Esophagus (tissue), 2 donors: Measurements from ENCODE around the gene HPSE2. TPM values are rescaled to one million over a fixed set of nuclear protein-coding genes. Genes with fewer than 3 reads are reported as not detected.
"Not testable (repeated sequence)": the region's sequence is repeated elsewhere in the genome, so short reads cannot be mapped to it uniquely, and the experiment has no call there.

Source experiments
- H3K27ac ChIP-seq, 2 donors: one replicate each; pipeline ENCODE4 v1.5.1; 2013; ENCODE audit warnings: low read depth in 2 of 2, mild to moderate bottlenecking in 2 of 2, inconsistent platforms in 1 of 2, low read length in 1 of 2, moderate library complexity in 1 of 2
- H3K27me3 ChIP-seq, 2 donors: one replicate each; pipeline ENCODE4 v1.6.1; 2013; ENCODE audit warnings: low read length in 2 of 2, control low read depth in 1 of 2, mild to moderate bottlenecking in 1 of 2; ENCODE audit not compliant: insufficient read depth in 2 of 2, control insufficient read depth in 1 of 2
- H3K36me3 ChIP-seq, 2 donors: one replicate each; pipeline ENCODE4 v1.6.1; 2013; ENCODE audit warnings: low read length in 1 of 2; ENCODE audit not compliant: control insufficient read depth in 2 of 2, insufficient read depth in 2 of 2
- H3K4me1 ChIP-seq, 2 donors: one replicate each; pipeline ENCODE4 v1.6.1; 2013; ENCODE audit warnings: low read length in 1 of 2; ENCODE audit not compliant: control insufficient read depth in 2 of 2, insufficient read depth in 2 of 2
- H3K4me3 ChIP-seq, 2 donors: one replicate each; pipeline ENCODE4 v1.5.1; 2013; ENCODE audit warnings: low read length in 2 of 2, mild to moderate bottlenecking in 2 of 2, low read depth in 1 of 2, moderate library complexity in 1 of 2
- H3K9me3 ChIP-seq, 2 donors: one replicate each; pipeline ENCODE4 v1.6.1; 2013; ENCODE audit warnings: mild to moderate bottlenecking in 2 of 2, low read depth in 1 of 2, low read length in 1 of 2, moderate library complexity in 1 of 2; ENCODE audit not compliant: control insufficient read depth in 2 of 2, insufficient read depth in 1 of 2
- WGBS, 2 donors: extraction: QIAGEN DNeasy Blood & Tissue Kit; methylation state at CpG; one replicate each; pipeline ENCODE4 v1.1.7; 2013; 5-methylcytosine and 5-hydroxymethylcytosine counted together
- polyA plus RNA-seq, 2 donors: library from polyadenylated mRNA; stranded (reverse); fragments of 200-250 nt; gene quantifications; one replicate each; pipeline ENCODE4 v1.2.3, GENCODE V29; 2013
- donor health status: healthy with polysubstance abuse.
- donor health status: Bipolar disorder and iron deficiency.

Gene HPSE2
- polyA plus RNA-seq, 2 donors: 2.1 to 3.5 TPM

DNA sequence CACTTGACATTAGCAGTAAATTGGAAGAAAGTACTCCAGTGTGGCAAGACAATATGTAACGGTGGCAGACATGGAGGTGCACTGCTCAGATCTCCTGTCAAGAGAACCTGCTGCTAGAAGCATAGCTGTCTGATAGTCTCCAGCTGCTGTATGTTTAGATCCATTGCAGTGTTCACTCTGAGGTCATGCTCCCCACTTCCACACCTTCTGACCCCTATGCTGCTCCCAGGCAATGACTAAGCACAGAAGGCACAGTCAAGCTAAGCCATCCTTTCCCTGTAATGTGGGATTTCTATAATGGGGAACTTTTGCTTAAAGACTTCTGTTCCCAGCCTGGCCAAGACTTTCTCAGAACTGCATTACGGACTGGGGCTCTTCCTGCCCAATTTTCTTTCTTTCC is 315.8 kb downstream of the HPSE2 start:
- Histone ChIP-seq H3K9me3 (no peaks in the 10 kb centered on the region), H3K36me3 (no peaks in the 10 kb centered on the region)

DNA sequence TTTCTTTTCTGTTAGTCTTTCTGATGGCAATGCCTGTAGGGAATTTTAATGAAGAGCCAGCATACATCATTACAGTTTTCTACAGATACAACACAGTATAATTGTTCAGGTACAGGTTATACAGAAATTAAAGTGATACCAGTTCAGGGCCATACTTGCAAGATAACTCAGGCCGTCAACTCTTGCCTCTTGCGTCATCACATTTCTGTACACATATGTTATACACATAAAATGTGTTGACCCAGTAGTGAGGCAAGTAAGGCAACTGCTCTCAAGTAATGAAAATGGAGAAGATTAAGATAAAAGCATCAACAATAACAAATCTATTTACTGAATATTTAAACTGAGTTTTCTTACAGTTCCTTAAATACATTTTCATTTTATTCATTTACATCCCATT is 317.8 kb downstream of the HPSE2 start:
- Histone ChIP-seq H3K27me3 (no peaks in the 10 kb centered on the region), H3K4me1 (no peaks in the 10 kb centered on the region), H3K27ac (no peak overlapping the region), H3K9me3 (no peaks in the 10 kb centered on the region), H3K36me3 (no peaks in the 10 kb centered on the region), H3K4me3 (no peak overlapping the region)
- 87 to 99% methylated on average over 2 of the region's 2 CpGs for WGBS, 2 donors

More for the DNA sequence above, 315.8 kb downstream of the HPSE2 start:
- Histone ChIP-seq H3K27ac (no peak overlapping the region), H3K4me1 (no peaks in the 10 kb centered on the region), H3K4me3 (no peak overlapping the region), H3K27me3 (no peaks in the 10 kb centered on the region)
- WGBS, 2 donors: 49 to 64% methylated on average over 2 of the region's 2 CpGs

DNA sequence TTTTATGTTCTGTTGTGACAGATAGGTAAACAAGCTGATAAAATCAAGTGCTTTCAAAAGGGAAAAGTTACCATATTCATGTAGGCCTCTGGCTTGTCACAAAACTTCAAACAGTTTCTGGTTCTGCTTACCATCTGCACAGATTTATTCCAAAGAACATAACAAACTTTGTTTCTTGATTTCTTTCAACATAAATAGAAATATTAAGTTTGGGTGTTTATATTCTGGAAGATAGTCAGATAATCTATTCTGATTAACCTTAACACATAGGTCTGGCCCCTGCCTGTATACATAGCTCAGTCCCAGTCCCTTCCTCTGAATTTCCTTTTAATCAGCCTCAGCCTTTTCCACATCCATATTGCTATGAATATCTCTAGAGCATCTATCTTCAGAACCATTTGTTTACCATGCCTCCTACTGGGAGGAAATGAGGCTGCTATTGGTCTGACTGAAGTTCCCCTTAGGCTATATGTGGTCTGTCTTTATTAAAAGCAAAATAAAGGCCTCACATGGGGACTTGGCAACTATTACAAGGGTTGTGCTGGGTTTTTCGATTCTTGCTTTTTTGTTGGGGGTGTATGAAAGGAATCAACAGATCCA is 319.0 kb downstream of the HPSE2 start:
- H3K27ac ChIP-seq: no peak overlapping the region
- no peaks in the 10 kb centered on the region for H3K4me1 ChIP-seq
- H3K36me3 ChIP-seq: no peaks in the 10 kb centered on the region
- no peaks in the 10 kb centered on the region for H3K27me3 ChIP-seq
- H3K9me3 ChIP-seq: no peaks in the 10 kb centered on the region
- H3K4me3 ChIP-seq: no peak overlapping the region
- WGBS, 2 donors: 41 to 45% methylated on average over 1 of the region's 1 CpG

DNA sequence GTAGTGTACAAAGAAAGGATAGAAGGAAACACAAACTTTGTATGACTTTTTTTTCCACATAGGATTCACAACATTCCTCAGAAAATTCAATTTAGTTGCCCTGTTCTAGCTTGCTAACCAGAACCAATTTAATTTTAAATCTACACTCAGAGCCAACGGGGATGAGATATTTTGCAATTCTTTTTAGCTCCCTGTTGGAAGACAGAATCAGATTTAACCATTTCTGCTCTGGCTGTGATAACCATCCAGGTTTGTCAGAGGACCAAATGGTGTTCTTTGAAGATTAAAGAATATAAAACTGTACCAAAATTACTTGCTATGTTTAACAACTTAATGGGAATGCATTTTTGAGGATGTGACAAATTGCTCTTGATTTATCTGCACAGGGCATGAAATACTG is 319.7 kb downstream of the HPSE2 start:
- Histone ChIP-seq H3K27me3 (no peaks in the 10 kb centered on the region), H3K27ac (no peak overlapping the region), H3K4me1 (no peaks in the 10 kb centered on the region), H3K36me3 (no peaks in the 10 kb centered on the region), H3K4me3 (no peak overlapping the region), H3K9me3 (no peaks in the 10 kb centered on the region)
- WGBS, 2 donors: 15 to 19% methylated on average over 1 of the region's 1 CpG

DNA sequence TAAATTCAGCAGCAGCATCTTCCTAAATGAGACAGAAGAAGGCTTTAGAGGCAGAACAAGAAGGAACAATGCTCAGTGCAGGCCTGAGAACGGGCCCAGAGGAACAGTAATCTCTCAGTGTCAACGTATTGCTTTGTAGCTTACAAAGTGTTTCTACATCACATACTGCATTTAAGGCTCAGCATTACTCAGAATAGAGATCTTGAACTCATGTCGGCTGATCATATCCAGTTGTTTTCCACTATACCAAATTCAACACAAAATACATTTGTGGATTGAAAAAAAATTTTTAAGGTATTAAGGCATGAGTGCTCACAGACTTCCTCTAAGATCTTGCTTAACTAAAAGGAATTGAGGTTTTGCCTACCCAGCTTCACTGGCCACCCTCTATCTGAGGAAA is 325.1 kb downstream of the HPSE2 start:
- H3K27me3 ChIP-seq: no peaks in the 10 kb centered on the region
- H3K4me3 ChIP-seq: no peak overlapping the region
- no peaks in the 10 kb centered on the region for H3K36me3 ChIP-seq
- H3K9me3 ChIP-seq: no peaks in the 10 kb centered on the region
- H3K27ac ChIP-seq: no peak overlapping the region
- H3K4me1 ChIP-seq: no peaks in the 10 kb centered on the region
- 56 to 69% methylated on average over 3 of the region's 3 CpGs for WGBS, 2 donors

GRCh38 chr10:98910048-98910447 is 325.6 kb downstream of the HPSE2 start:
- no peak overlapping the region for H3K27ac ChIP-seq

DNA sequence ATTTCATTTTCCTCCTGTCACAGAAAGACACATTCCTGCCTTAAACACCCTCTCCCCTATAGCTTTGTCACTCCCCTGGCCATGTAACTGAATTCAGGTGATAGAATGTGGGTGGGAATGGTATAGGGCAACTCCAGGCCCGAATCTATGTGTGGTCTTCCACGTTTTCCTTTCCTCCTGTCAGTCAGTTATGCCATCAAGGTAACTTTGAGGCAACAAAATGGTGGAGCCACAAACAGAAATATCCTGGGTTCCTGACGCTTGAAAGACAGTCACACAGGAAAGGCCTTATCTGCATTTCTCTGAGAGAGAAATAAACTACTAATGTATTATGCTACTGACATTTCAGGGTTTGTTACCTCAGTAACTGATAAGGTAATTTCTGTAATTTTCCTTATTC is 326.8 kb downstream of the HPSE2 start:
- H3K27ac ChIP-seq: no peak overlapping the region
- no peak overlapping the region for H3K4me3 ChIP-seq
- WGBS, 2 donors: 64 to 72% methylated on average over 3 of the region's 3 CpGs
- no peaks in the 10 kb centered on the region for H3K9me3 ChIP-seq
- no peaks in the 10 kb centered on the region for H3K27me3 ChIP-seq
- H3K36me3 ChIP-seq: no peaks in the 10 kb centered on the region
- no peaks in the 10 kb centered on the region for H3K4me1 ChIP-seq

More at GRCh38 chr10:98910048-98910447, 325.6 kb downstream of the HPSE2 start:
- Histone ChIP-seq H3K4me1 (no peaks in the 10 kb centered on the region), H3K36me3 (no peaks in the 10 kb centered on the region), H3K9me3 (no peaks in the 10 kb centered on the region), H3K4me3 (no peak overlapping the region), H3K27me3 (no peaks in the 10 kb centered on the region)

GRCh38 chr10:98908247-98908646 is 327.4 kb downstream of the HPSE2 start:
- not testable (repeated sequence) for H3K36me3 ChIP-seq, H3K4me3 ChIP-seq, H3K27ac ChIP-seq, H3K9me3 ChIP-seq, H3K27me3 ChIP-seq, H3K4me1 ChIP-seq
- 90% methylated on average over 8 of the region's 8 CpGs for WGBS, 2 donors

DNA sequence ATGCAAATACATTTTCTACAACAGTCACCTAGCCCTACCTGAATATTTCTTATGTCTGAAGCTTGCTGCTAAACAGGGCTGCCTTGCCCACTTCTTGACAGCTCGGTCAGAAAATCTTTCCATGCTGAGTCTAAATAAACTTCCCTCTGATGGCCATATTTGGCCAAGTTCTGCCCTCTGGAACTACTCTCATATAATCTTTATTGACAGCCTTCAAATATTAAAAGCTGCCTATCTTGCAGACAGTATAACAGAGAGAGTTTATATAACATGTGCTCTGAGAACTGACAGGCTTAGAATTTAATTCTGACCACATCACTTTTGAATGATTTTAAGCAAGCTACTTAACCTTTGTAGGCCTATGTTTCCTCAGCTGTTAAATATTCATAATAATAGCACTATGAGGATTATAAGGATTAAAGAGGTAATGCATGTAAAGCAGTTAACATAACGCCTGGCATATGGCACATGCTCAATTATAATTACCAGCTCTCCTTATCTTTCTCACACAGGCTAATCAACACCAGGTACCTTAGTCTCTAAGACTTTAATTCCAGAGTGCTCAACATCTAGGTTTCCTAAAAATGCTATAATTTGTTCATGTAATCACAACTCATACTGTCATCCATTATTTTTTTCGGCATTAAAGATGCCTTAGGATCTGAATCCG is 334.1 kb downstream of the HPSE2 start:
- H3K27ac ChIP-seq: no peak overlapping the region
- no peaks in the 10 kb centered on the region for H3K36me3 ChIP-seq
- no peaks in the 10 kb centered on the region for H3K27me3 ChIP-seq
- 61 to 64% methylated on average over 4 of the region's 4 CpGs for WGBS, 2 donors
- H3K4me1 ChIP-seq: no peaks in the 10 kb centered on the region
- no peak overlapping the region for H3K4me3 ChIP-seq
- H3K9me3 ChIP-seq: no peaks in the 10 kb centered on the region

DNA sequence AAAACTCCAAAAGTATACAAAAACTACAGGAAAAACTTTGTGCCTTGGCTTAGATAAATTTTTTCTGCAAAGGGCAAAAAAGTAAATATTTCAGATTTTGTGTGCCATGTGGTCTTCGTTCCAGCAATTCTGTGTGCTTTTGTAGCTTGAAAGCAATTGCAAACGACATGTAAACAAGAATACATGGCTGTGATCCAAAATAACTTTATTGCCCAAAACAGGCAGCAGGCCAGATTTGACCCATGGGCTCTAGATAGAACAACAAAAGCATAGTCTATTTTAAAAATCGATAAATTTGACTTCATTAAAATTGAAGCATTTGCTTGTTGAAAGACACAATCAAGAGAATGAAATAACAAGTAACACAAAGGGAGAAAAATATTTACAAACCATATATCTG is 336.6 kb downstream of the HPSE2 start:
- Histone ChIP-seq H3K27ac (no peak overlapping the region), H3K4me3 (no peak overlapping the region), H3K4me1 (no peaks in the 10 kb centered on the region), H3K9me3 (no peaks in the 10 kb centered on the region), H3K36me3 (no peaks in the 10 kb centered on the region), H3K27me3 (no peaks in the 10 kb centered on the region)
- WGBS, 2 donors: 44 to 47% methylated on average over 3 of the region's 3 CpGs
